ENCODE data around the gene MEI1. TPM values are rescaled to one million over a fixed set of nuclear protein-coding genes. Genes with fewer than 3 reads are reported as not detected.

Gene MEI1
- total RNA-seq, 1 donor from 2014 or later: 28.9 TPM

- ATAC-seq (ENCODE audit: low read depth) (peak; percentile 96), DNase-seq (peak; percentile 60)
- POLR2A ChIA-PET: interaction anchor here (0.5 to 6.7 kb wide), 34 partner anchors 9 to 1704 kb away, joined by 3 to 175 read pairs (median 4); partner anchors contain the start of genes CCDC134, CENPM, DESI1 and MEI1
- Mint-ChIP-seq H3K4me3 (peak overlapping the region; percentile 86), H3K36me3 (ENCODE audit: low read depth) (peaks cover 14% of the 10 kb centered on the region), H3K9me3 (no peaks in the 10 kb centered on the region), H3K27me3 (no peaks in the 10 kb centered on the region), H3K27ac (peak overlapping the region; percentile 93), H3K4me1 (peaks cover 40% of the 10 kb centered on the region)
- no peak for TF ChIP-seq CTCF (IDR thresholded peaks at IDR 0.05)
- intact Hi-C loops (cut with micrococcal nuclease): loop anchor here (1.0 to 5.0 kb wide), 4 partner anchors 19 to 160 kb away; partner anchors contain the start of genes CCDC134 and MEI1
- CTCF ChIA-PET: interaction anchor here (0.9 to 3.9 kb wide), 3 partner anchors 34 to 83 kb away, joined by 3 to 28 read pairs (median 17); no protein-coding TSS in a partner anchor
These were observed 81.6 kb downstream of the MEI1 start for GRCh38 chr22:41780746-41781505.

GRCh38 chr22:41781507-41781906, 82.2 kb downstream of the MEI1 start:
- H3K4me3 Mint-ChIP-seq: peak overlapping the region; percentile 86
- intact Hi-C loops (cut with micrococcal nuclease): loop anchor here (1.0 to 5.0 kb wide), 4 partner anchors 19 to 160 kb away; partner anchors contain the start of genes CCDC134 and MEI1
- H3K4me1 Mint-ChIP-seq: peaks cover 40% of the 10 kb centered on the region
- H3K36me3 Mint-ChIP-seq (ENCODE audit: low read depth): peaks cover 18% of the 10 kb centered on the region
- no peaks in the 10 kb centered on the region for H3K9me3 Mint-ChIP-seq
- TF ChIP-seq CTCF (IDR thresholded peaks at IDR 0.05): no peak
- ChIA-PET CTCF (interaction anchor here (0.9 to 3.9 kb wide), 4 partner anchors 19 to 84 kb away, joined by 3 to 28 read pairs (median 11); partner anchors contain the start of gene CCDC134), POLR2A (interaction anchor here (0.5 to 6.7 kb wide), 30 partner anchors 8 to 1705 kb away, joined by 3 to 175 read pairs (median 4); partner anchors contain the start of genes CCDC134, CENPM, DESI1 and MEI1)
- DNase-seq (peak; percentile 24), ATAC-seq (ENCODE audit: low read depth) (peak; percentile 10)
- no peaks in the 10 kb centered on the region for H3K27me3 Mint-ChIP-seq
- H3K27ac Mint-ChIP-seq: peak overlapping the region; percentile 93

GRCh38 chr22:41782316-41782715, 83.0 kb downstream of the MEI1 start:
- no peak for DNase-seq
- no peak for ATAC-seq (ENCODE audit: low read depth)
- Mint-ChIP-seq H3K36me3 (ENCODE audit: low read depth) (peaks cover 23% of the 10 kb centered on the region), H3K27ac (peak overlapping the region; percentile 93), H3K4me3 (peak overlapping the region; percentile 86), H3K9me3 (no peaks in the 10 kb centered on the region), H3K27me3 (no peaks in the 10 kb centered on the region), H3K4me1 (peaks cover 40% of the 10 kb centered on the region)
- intact Hi-C loops (cut with micrococcal nuclease): loop anchor here (1.0 to 5.0 kb wide), 2 partner anchors 10 to 85 kb away; partner anchors contain the start of gene MEI1
- ChIA-PET POLR2A (interaction anchor here (0.5 to 6.7 kb wide), 12 partner anchors 10 to 328 kb away, joined by 3 to 175 read pairs (median 5); partner anchors contain the start of genes CCDC134, MEI1, SNU13 and SREBF2), CTCF (interaction anchor here (1.3 to 3.9 kb wide), 3 partner anchors 19 to 85 kb away, joined by 5 to 28 read pairs (median 17); partner anchors contain the start of gene CCDC134)
- no peak for TF ChIP-seq CTCF (IDR thresholded peaks at IDR 0.05)

GRCh38 chr22:41782751-41783150, 83.4 kb downstream of the MEI1 start:
- CTCF ChIA-PET: interaction anchor here (1.3 to 3.9 kb wide), 2 partner anchors 18 to 85 kb away, joined by 5 to 28 read pairs; partner anchors contain the start of gene CCDC134
- Mint-ChIP-seq H3K27me3 (no peaks in the 10 kb centered on the region), H3K36me3 (ENCODE audit: low read depth) (peaks cover 27% of the 10 kb centered on the region), H3K27ac (peak overlapping the region; percentile 93), H3K4me3 (peak overlapping the region; percentile 86), H3K9me3 (no peaks in the 10 kb centered on the region), H3K4me1 (peaks cover 40% of the 10 kb centered on the region)
- DNase-seq (no peak), ATAC-seq (ENCODE audit: low read depth) (no peak)
- intact Hi-C loops (cut with micrococcal nuclease): loop anchor here (1.0 to 5.0 kb wide), 2 partner anchors 10 to 85 kb away; partner anchors contain the start of gene MEI1
- TF ChIP-seq CTCF (IDR thresholded peaks at IDR 0.05): no peak
- POLR2A ChIA-PET: interaction anchor here (0.5 to 6.7 kb wide), 6 partner anchors 10 to 94 kb away, joined by 4 to 175 read pairs (median 6); partner anchors contain the start of genes CCDC134, SNU13 and SREBF2

Data from activated B cell treated with CpG ODN at 0.5 μM for 24 hours (primary cell).